GM19452 (cell line): Measurements from ENCODE around the gene GDF11.
A peak's percentile ranks its signal among the peaks of the same experiment; 100 is the strongest.

Experiments
- ATAC-seq: cut with Tn5 transposase; IDR thresholded peaks from one replicate; pipeline ENCODE4 v1.9.1; 2021; ENCODE audit not compliant: unreplicated experiment

The GDF11 gene

DNA sequence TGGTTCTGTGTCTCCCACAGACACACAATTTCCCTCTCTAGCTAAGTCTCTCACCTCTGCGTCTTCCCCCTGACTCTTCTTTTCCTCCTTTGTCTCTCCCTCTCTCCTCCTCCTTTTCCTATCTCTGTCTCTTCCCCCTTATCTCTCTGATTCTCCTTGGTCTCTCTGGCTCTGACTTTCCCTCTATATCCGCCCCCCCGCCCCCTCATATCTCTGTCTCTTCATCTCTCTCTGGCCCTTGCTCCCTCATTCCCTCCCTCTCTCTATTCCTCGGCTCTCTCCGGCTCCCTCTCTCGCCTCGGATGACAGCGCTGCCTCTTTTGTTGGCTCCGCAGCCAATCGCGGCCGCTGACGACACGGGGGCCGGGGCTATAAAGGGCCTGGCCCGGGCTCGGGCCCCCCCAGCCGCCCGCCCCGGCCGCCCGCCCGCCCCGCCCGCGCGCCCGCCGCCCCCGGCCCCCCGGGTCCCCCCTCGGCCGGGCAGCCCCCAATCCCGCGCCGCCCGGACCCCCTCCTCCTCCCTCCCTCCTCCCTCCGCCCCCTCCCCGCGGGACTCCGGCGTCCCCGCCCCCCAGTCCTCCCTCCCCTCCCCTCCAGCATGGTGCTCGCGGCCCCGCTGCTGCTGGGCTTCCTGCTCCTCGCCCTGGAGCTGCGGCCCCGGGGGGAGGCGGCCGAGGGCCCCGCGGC lies at the start of gene GDF11:
GDF11 (plus strand) TSS at position 404 of the 687 bp plus-strand sequence; CDS start at position 599, 195 bp downstream.
- ATAC-seq = peak; percentile 20

DNA sequence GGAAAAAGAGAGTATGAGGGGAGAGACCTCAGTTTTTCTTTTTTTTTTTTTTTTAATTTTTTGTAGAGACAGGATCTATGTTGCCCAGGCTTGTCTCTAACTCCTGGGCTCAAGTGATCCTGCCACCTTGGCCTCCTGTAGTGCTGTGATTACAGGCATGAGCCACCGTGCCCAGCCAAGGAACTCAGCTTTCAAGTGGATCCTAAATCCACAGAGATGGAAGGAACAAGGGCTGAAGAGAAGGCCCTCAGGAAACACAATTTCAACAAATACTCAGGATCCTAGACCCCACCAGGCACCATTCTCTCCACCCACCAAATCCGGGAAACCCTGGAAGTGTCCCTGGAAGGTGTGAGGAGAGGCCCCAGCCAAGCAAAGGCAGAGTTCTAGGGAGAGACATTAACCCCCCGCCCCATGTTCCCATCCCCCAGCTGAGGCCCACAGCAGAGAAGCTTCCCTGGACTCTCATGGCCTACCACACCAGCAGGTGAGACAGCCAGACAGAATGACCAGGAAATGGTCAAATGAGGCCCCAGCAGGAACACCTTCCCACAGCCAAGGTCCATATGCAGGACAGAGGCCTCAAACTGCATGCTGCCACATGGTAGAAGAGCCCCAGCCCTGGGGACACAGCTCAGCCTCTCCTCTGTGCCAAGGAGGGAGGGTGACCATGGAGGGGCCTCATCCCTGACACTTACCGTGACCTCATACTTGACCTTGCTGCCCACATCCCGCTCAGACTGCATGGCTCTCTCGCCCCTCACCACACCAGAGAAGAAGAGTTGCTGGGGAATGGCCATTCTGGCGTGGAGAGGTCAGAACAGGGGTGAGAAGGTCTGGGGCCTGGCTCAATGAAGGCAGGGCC lies 49.4 kb upstream of the GDF11 start:
- no peak for ATAC-seq

DNA sequence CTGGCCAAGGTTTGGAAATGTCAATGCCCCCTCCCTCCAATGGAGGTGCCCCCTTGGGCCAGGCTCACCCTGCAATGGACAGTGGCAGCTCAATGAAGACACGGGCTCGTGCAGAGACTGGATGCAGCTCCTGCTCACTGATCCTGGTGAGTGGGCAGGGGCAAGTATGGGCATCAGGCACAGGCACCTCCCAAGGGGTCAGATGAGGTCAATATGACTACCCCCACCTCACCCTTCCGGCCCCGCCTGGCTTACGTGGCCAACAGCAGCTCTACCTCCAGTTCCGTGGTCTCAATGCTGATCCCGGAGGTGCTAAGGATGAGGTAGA lies 48.8 kb upstream of the GDF11 start:
- ATAC-seq = no peak

DNA sequence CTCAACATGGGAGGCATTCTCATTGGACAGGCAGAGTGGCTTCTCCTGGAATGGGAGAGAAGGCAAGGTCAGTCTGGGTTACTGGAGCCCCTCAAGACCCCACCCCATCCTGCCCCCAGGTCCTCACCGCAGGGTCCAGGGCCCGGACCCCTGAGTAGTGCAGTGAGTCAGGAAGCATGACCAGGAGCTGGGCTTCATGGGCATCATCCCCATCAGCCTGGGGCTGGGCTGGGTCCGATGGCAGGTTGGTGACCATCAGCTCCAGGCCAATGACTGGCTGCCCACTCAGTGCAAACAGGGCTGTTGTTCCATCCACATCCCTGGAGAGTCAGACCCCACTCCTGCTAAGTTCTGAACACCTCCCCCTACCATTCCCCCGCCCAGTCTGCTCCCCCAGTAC lies 48.3 kb upstream of the GDF11 start:
- ATAC-seq = no peak

DNA sequence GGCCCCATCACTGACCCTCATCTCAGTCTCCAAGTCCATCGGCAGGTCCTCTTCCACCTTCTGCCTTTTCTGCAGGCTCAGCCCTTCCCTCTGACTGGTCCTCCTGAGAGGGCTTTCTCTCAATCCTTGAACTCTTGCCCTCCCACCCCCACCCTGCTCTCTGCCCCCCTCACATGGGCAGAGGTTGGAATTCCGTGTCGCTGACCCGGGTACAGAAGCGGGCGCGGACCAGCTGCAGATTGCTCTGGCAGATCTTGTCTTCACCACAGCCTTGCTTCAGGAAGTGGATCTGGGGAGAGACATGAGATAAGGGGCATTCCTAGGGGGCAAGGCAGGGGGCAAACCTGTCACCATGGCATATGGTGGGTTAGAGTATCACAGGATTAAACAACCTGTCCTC lies 47.6 kb upstream of the GDF11 start:
- no peak for ATAC-seq

DNA sequence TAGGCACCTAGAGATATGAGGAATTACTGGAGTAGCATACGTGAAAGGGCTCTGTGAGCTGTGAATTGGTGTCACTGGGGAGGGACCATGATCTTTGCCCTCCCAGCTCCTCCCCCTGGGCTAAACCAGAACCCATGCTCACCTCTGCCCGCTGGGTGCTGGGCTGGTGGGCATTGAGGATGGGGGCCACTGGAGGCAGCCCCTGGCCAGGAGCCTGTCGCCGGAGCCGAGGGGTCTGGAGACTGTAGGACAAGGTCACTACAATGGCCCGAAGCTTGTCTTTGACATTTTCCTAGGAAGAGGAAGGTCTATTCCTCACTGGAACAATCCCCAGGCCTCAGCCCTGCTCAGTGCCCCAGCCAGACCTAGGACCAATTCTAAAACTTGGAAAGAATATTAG lies 46.8 kb upstream of the GDF11 start:
- no peak for ATAC-seq

DNA sequence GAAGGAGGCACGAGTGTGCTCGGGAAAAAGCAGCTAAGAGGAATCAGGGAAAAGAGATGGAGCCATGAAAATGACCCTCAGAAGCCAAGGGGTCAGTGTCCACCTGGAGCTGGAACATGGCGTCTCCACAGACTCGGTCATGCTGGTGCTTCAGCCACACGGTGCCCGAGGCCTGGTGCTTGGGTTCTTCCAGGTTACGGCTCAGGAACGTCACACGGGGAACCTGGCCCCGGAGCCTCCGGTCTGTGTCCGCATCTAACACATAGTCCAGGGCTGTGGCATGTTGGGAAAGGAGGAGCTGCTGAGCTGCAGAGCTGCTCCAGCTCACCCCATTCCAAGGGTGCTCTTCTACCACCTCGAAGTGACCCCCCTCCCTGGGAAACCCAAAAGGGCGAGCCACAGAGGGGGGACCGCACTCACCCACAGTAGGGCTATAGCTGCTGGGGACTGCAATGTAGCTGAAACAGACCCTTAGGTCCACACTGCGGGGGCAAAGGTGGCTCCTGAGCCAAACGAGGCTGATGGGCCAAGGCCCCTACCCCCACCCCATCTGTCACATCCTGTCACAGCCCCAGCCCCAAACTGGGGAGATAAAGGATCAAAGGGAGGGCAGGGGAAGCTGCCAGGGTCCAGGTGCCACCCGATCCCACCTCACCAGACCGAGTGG lies 46.0 kb upstream of the GDF11 start:
- ATAC-seq = no peak

DNA sequence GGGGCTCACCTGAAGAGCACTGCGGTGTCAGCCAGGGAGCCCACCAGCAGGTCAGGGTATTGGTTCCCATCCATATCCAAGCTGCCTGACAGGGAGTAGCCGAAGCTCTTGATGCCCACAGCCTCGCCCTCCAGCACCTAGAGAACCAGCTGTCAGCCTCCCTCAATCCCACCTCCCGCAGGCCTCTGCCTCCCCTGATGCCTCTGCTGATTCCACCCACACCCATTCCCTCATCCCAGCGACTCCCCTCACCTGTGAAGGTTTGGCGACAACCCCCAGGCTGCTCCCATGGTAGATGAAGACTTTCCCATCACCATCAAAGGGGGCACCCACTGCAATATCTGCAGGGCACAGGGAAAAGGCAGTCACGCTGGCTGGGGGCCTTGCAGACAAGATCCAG lies 45.2 kb upstream of the GDF11 start:
- no peak for ATAC-seq

DNA sequence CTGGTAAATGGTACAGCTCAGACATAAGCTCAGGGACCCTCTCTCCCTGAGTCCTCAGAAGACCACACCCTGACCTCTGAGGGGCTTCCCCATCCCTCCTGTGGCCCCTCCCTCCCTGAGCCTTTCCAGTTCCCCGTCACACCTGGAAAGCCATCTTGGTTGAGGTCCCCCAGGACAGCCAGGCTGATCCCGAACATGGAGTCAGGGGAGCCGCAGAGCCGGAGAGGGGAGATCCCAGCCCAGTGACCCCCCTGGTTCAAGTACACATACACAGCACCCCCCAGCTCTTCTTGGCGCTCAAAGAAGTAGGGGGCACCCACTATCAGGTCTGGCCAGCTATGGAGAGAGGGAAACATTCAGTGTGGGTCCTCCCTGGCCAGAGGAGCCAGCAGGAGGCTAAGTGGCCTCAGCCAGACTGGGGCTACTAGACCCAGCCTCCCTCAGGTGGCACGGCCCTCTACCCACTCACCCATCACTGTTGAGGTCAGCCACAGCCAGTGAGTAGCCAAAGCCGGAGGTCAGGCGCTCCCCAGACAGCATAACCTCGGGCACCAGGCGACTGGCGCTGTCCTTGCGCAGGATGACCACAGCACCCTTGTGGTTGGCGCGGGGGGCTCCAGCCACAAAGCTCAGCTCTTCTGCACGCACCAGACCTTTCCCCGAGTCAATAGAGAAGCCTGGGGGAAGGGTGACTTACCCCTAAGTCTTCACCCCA lies 44.5 kb upstream of the GDF11 start:
- no peak for ATAC-seq

DNA sequence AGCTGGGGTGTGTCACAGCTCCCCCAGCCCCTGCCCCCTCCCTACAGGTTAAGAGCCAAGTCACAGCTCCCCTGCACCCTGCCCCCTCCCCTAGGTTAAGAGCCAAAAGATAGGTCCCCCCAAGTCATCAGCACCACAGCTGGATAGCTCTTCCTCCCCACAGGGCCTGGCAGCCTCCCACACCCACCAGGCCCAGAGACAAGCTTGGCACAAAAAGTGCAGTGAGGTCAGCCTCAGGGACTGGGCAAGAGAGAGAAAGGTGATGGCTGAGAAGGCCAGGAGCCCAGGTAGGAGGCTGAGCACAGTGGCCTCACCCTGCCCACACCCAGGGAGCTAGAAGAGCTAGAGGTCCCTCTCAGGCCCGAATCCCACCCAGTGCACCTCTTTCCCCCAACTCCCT lies 44.0 kb upstream of the GDF11 start:
- ATAC-seq = no peak

DNA sequence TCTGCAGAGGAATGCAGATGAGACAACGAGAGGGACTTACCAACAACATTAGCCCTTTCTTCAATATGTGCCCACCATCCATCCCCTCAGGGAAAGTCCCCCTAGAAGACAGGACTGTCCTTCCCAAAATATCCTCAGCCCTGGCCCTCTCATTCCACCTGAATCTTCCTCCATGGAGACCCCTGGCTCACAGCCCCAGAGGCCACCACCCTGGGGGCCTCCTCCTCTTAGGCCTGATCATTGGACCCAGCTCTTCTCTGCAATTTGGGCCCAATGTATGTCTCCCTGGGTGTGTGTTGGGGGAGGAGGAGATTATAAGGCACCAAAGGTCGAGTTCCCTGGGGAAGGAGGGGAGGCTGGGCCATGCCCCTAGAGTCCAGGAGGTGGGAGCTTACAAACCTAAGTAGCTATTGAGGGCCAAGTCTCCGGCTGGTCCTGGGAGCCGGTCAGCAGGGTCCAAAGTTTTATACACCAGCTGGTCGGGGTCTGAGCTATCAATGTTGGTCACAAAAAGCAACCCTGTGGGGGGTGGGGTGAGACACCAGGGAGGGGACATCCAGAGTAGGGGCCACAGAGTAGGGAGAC lies 43.4 kb upstream of the GDF11 start:
- no peak for ATAC-seq

DNA sequence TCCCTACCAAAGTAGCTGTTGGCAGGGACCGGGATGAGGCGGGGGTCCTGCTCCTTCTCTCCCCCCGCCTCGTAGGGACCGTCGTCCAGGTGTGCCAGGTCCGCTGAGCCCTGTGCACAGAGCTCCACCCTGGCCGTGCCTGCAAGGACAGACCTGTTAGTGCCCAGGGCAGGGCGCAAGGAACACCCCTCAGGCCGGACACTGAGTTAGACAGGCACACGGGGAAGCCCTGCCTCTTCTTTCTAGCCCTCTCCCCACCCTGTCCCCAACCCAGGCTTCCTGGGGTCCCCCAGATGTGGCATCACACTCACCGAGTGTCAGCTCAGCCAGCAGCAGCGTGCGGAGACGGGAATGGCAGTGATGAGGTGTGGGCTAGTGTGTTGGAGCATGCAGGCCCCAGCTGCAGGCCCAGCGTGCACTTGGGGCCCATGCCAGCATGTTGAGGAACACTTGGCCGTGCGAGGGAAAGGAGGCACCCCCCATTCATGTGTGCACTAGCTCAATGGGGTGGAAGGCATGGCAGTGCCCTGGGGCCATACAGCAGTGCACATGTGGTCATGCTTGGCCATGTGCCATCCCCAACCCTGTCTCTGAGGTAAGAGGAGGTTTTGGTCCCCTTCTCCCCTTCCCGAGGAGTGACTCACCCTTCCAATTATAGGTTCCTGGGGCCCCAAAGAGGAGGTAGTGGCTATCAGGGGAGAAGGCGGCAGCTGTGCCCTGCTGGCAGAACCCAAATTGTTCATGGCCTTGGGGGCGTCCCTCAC lies 42.5 kb upstream of the GDF11 start:
- no peak for ATAC-seq

DNA sequence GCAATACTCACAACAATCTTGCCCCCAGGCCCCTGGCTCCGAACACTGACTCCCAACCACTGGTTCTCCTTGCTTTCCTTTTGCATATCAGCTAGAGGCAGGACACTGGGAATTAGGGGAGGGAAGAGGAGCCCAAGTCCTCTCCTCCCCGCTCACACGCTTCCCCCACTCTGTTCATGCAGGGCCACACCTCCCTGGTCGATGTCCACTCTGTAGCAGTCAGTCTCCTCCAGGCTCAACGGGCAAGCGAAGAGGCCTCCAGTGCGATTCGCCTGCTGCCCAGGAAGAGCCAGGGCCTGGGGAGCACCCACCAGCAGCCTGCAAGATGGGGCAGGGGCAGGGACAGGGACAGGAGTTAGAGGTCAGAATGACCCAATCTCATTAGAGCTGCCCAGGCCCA lies 40.1 kb upstream of the GDF11 start:
- no peak for ATAC-seq

DNA sequence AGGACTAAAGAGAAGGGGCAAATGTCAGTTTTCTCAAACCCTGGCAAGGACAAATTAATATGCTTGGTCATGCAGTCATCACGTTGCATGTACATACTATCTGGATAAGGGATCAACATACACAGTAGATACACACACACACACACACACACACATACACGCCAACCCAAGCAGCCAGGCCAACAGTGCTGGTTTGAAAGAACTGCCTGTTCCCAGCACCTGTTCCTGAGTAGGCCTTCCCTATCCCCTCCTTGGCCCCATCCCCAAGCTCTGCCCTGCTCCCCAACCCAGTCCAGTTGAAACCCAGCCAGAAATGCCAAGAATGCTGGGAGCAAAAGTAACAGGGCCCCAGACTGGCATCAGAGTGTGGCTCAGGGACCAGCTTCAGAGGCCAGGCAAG lies 39.6 kb upstream of the GDF11 start:
- no peak for ATAC-seq

DNA sequence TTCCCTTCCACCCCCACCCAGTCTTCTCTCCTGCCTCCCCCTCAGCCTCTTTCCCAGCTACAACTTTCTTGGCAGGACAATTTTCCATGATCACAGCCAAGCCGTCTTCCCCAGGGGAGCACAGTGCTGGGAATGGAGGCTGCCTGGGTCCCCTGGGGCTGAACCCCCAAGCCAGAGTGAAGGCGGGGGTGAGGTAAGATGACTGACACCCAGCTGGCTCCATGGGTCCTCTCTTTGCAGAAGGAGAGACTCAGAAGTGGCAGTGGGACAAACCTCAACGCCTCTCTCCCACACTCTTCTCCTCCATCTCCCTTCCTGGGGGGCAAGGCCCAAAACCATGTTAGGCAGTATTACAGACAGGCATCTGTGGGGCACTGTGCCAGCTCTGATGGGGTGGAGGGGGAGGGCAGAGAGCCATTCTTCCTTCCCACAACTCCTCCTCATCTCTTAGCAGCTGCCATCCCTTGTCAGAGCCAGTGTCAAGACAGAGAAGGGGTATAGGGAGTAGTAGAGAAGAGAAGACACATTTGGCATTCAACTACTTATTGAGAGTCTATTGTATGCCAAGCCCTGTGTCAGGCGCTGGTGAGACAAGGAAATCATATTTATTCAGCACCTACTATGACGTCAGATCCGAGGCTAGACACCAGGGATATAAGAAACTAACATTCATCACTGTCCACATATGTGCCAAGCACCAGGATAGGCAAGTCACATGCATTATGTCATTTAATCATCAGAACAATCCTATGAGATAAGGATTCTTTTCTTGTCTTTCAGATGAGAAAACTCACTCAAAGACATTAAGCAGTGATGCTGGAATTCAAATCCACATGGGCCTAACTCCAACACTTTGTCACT lies 38.8 kb upstream of the GDF11 start:
- ATAC-seq = no peak

DNA sequence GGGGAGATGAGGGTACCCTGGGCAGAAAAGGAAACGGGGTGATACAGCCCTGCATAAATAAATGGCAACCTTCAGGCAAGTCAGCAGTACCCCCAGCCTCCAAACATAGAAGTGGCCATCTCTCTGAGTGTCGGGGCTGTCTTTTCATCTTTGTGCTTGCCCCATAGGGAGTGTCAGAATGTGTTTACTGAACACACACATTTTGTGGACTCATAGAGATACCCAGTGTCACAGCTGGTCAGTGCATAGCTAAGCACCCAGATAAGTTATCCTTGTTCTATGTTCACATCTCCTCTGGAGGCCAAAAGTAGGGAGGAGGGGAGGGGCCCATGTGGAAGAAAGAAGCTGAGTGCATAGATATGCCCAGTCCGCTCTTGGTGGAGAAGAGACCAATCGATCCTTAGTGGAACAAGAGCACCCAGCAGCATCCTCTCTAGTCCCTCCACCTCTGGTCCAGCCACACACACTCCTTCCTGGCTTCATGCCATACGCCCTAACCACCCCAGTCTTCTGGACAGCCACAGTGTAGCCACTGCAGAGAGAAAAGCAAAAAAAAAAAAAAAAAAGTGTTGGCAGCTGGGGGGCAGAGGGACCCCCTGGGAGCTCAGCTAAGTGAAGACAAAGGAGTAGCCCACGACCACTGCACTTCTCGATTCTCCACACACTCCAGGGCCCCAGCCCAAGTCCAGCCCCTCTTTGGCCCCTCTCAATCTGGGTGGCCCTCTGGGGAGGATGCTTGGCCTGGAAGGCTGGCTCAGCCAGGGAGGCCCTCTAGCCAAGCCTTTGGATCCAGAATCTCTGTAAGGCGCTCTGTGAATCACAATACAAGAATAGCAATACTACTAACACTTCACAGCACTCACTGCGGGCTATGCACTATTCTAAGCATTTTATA lies 37.9 kb upstream of the GDF11 start:
- no peak for ATAC-seq

DNA sequence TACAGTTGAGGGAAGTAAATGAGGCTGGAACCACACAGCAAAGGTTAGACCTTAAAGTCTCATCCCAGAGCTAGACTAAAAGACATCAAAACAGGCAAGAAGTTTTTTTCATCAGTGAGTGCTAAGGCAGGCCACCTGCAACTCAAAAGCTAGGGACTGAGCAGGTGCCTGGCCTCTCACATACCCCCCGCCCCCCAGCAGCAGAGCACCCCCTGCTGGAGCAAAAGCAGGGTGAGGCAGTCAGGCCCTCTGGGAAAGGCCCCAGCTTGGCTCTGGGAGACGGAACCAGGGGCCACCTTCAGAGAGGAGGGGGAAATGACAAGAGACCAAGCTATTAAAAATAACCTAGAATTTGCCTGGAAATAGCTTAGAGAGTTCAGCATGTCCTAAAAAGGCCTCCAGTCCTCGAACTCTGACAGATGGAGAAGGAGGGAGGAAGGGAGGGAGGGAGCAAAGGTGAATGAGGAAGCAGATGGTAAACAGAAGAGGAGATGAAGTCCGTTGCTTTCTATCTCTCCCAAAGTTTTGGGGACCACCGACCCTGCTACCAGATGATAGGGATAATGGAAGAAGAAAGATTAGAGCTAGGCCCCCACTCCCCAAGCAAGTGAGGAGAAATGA lies 37.0 kb upstream of the GDF11 start:
- no peak for ATAC-seq
